ENCODE results near the gene FAM149B1. TPM values are rescaled to one million over a fixed set of nuclear protein-coding genes. Genes with fewer than 3 reads are reported as not detected.
A peak's percentile ranks its signal among the peaks of the same experiment; 100 is the strongest.

The FAM149B1 gene
- total and polyA plus RNA-seq, 10 of the 15 experiments (the other 5 are each of a cell fraction or from before 2014, with no cell fraction given), result 6.6 to 20.9 (median 11.2) TPM

GRCh38 chr10:73119457-73119856 lies 48.5 kb upstream of the FAM149B1 start:
- H3K27me3 ChIP-seq (replicated peaks in 1 of 2; ENCODE audit: control insufficient read depth in 2 of 2, insufficient read depth in 2 of 2, low read length in 1 of 2), result no peaks in the 10 kb centered on the region
- FAIRE-seq, result no peak
- peaks cover 0 to 8% of the 10 kb centered on the region in 2 experiments; a peak in 1 of 4 replicates for H3K36me3 ChIP-seq (ENCODE audit: control insufficient read depth in 2 of 2, insufficient read depth in 2 of 2, low read length in 1 of 2)
- no peak overlapping the region for H2AFZ ChIP-seq (ENCODE audit: control insufficient read depth, low read depth, low read length)
- H3K79me2 ChIP-seq (ENCODE audit: control insufficient read depth, insufficient read depth, low read length), result no peaks in the 10 kb centered on the region
- ChIA-PET SMC1A (ENCODE audit: uncharacterized antibody, unreplicated experiment) (interaction anchor here (1.4 kb wide), 1 partner anchor 9 kb away, joined by 3 read pairs; the partner anchor contains the start of gene NUDT13), POLR2A (interaction anchor here (0.6 to 4.5 kb wide), 4 partner anchors 9 to 281 kb away, joined by 3 to 37 read pairs (median 4); partner anchors contain the start of genes NUDT13 and P4HA1), CTCF (interaction anchor here (0.9 to 2.0 kb wide), 3 partner anchors 9 to 40 kb away, joined by 3 to 14 read pairs (median 3); partner anchors contain the start of genes NUDT13 and P4HA1), RAD21 (ENCODE audit: unreplicated experiment) (interaction anchor here (0.6 to 1.4 kb wide), 2 partner anchors 24 to 25 kb away, joined by 3 read pairs; no protein-coding TSS in a partner anchor)
- no peaks in the 10 kb centered on the region for H3K9me3 ChIP-seq (replicated peaks; ENCODE audit: control insufficient read depth, insufficient read depth, low read length)
- peaks cover 20% of the 10 kb centered on the region for H3K4me1 ChIP-seq (ENCODE audit: control insufficient read depth, insufficient read depth, low read length)
- BruUV-seq (replicated peaks), result no TSS peak
- no peaks in the 10 kb centered on the region for H4K20me1 ChIP-seq (ENCODE audit: control insufficient read depth, insufficient read depth)
- peak overlapping the region; percentile 43 for H3K27ac ChIP-seq (ENCODE audit: control insufficient read depth, insufficient read depth)
- no peak overlapping the region for H3K9ac ChIP-seq (ENCODE audit: control insufficient read depth, insufficient read depth, low read length)
- H3K4me2 ChIP-seq (ENCODE audit: control insufficient read depth, insufficient read depth), result no peak overlapping the region
- H3K4me3 ChIP-seq, result no peak overlapping the region
- no peak for TF ChIP-seq ZBTB11 (CRISPR knock-in tag; IDR thresholded peaks at IDR 0.05)
- TF ChIP-seq ZNF24 (IDR thresholded peaks at IDR 0.05), result peak; percentile 27; the same call in 1 of the 2 replicates
- no peak for TF ChIP-seq MAX (IDR thresholded peaks at IDR 0.05; ENCODE audit: low read depth, low read length)
- no peak for TF ChIP-seq MTA2 (IDR thresholded peaks at IDR 0.05; ENCODE audit: low read depth)
- no peak for TF ChIP-seq PKNOX1 (IDR thresholded peaks at IDR 0.05)
- TF ChIP-seq ZBTB33 (IDR thresholded peaks at IDR 0.05), result no peak
- WGBS (ENCODE audit: insufficient coverage, insufficient replicate concordance, low lambda C conversion rate, missing lambda C conversion rate), result 100% methylated on average over 1 of the region's 1 CpG
- no peak for DNase-seq (ENCODE audit: low read depth, low spot score)
- no peak for ATAC-seq
- intact Hi-C loops (cut with micrococcal nuclease; ENCODE audit: unreplicated experiment), result no loop called here
- in situ Hi-C loops (cut with MboI), result no loop called here
